Fibroblast of villous mesenchyme (primary cell): ENCODE data around the gene COL12A1. TPM values are rescaled to one million over a fixed set of nuclear protein-coding genes. Genes with fewer than 3 reads are reported as not detected.

Experiments
- DNase-seq: peaks from one replicate; pipeline ENCODE4 v3.0.0-alpha.2; 2010; ENCODE audit warnings: low read depth
- H3K4me3 ChIP-seq: 2 replicates; pipeline ENCODE4 v1.5.1; 2011; ENCODE audit warnings: low read depth, mild to moderate bottlenecking, low read length
- CTCF ChIP-seq: IDR thresholded peaks from 2 replicates; pipeline ENCODE4 v1.5.1; 2012; ENCODE audit warnings: low read depth, mild to moderate bottlenecking, low read length; ENCODE audit not compliant: insufficient read depth
- total RNA-seq: library from RNA; depleted of rRNA; stranded (reverse); fragments of >200 nt; gene quantifications from 2 replicates; pipeline ENCODE4 v1.2.3, GENCODE V29; 2012

The COL12A1 gene
- total RNA-seq, 1 donor = 1,107 TPM

DNA sequence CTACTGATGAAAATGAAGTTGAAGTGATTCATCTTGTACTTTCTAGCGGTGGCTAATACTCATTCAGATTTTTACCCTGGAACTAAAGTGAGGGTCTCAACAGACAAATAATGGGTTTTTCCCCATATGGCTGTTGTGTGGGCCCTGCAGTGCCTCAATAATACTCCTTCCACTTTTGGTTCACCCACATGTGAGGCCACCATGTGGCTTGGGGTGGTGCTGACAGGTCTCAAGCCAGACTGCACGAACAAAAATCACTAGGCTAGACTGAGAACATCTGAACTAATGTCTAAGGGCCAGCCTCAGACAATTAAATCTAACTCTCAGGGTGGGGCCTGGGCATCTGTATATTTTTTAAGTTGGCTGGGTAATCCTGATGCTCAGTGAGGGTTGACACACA lies 7.9 kb upstream of the COL12A1 start:
- TF ChIP-seq CTCF = no peak
- no peak for DNase-seq

DNA sequence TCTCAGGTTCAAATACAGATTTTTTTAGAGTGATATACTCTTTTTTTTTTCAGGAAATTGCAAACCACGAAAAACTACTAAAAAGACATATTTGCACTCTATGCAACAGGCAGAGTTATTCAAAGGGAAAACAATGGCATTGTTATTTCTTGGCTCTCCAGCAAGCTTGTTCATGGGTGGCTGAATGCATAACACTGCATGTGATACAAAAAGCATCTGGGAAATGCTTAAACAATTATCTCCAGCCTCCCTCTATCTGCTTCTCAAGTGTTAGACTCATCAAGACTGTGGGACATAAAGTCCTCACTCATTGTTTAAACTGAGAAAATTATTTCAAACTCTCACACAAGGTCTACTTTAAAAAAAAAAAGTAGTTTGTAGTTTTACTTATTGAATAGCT lies 7.3 kb upstream of the COL12A1 start:
- DNase-seq = no peak
- TF ChIP-seq CTCF = no peak
- no peak overlapping the region for H3K4me3 ChIP-seq

More for the DNA sequence above, 7.9 kb upstream of the COL12A1 start:
- H3K4me3 ChIP-seq = no peak overlapping the region

- peak; percentile 50 for DNase-seq
- no peak for TF ChIP-seq CTCF
- no peak overlapping the region for H3K4me3 ChIP-seq
These were observed 6.2 kb upstream of the COL12A1 start for GRCh38 chr6:75211920-75212590.

DNA sequence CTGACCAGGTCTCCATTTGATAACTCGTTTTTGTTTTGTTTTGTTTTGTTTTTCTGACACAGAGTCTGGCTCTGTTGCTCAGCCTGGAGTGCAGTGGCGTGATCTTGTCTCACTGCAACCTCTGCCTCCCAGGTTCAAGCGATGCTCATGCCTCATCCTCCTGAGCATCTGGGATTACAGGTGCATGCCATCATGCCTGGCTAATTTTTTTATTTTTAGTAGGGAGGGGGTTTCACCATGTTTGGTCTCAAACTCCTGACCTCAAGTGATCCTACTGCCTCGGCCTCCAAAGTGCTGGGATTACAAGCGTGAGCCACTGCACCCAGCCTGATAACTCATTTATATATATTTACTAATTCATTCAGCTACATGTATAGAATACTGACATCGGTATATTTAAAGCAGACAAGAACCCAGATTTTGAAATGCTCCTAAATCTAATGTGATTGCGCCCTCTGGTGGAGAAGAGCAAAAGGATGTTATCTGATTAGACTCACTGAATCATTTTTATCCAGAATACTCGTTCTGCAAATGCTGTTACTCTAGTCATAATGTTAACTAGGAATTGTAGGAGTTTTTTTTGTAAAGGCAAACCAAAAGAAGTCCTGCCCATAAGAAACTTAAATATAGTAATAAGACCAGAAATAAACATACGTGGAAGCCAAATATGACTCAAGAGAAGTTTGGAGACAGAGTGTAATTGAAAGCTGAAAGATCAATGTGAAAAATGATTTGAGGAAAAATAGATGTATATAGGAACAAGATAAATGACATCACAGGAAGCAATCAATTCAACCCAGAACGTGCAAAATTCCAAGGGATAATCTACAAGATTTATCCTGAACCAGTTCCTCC lies 5.3 kb upstream of the COL12A1 start:
- no peak overlapping the region for H3K4me3 ChIP-seq
- peak; percentile 69 for TF ChIP-seq CTCF
- peak; percentile 83 for DNase-seq

DNA sequence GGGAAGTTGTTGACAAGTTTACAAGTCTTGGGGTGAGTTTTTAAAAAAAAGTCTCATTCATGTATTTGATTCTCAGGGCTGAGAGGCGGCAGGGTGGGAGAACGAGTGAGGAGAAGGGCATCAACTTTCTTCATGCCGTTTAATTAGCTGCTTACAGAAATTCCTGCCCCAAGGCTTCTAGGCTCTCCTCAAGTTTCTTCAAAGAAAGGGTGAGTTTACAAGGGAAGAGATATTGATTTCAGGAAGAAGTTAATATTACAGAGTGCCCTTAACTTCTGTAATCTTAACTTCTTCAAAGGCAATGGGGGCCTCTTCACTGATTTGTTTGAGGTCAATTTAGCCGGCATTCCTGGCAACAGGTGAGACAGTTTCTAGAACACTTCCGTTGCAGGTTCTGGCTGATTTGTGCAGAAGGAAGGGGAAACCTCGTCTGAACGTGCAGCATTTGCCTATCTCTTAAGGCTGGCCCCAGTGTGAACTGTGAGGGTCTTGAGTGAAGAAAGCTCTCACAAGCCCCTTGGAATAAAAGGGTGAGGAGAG lies 3.4 kb upstream of the COL12A1 start:
- no peak for TF ChIP-seq CTCF
- no peak for DNase-seq

DNA sequence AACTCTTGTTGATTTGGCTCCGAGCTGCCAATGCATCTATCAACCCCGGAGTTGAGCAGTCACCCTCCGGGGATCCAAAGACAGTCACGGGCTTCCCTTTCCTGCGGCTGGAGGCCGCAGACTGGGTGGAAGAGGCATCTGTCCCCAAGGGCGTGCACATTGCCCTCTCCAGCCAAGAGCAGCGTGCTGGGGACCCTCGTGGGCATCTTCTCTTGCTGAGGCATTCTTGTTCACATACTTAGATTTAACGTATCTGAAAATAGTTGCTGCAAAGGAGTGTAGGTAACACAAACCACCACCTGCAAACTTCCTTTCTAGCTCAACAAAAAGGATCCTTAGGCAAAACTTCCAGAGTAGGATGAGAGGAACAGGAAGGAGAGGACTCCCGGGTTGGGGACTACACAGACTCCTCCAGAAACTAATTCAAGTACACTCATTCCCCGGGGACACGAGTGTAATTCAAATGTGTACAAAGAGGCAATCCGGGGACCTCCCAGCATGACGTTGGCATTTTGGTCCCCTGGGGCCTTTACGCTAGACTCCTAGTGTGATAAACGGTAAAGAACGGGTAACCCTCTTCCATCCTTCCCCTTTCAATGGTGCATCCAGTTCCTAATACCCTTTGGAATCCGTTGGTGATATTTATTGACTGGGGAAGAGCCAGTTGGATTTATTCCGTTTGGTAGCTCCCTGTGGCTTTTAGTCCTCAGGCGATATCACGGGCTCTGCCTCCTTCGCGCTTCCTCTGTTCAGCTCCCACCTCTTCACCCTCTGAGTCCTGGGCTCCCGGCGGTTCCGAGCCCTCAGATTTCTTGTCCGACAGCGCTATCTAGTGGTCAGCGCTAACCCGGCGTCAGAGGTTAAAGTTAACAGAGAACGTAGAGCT lies 2.7 kb upstream of the COL12A1 start:
- peak; percentile 86 for DNase-seq
- peak; percentile 93 for TF ChIP-seq CTCF
- no peak overlapping the region for H3K4me3 ChIP-seq

More for the DNA sequence above, 3.4 kb upstream of the COL12A1 start:
- H3K4me3 ChIP-seq = no peak overlapping the region
